Tibial nerve (tissue), 4 donors: ENCODE measurements around the gene UBL4B. TPM values are rescaled to one million over a fixed set of nuclear protein-coding genes. Genes with fewer than 3 reads are reported as not detected.

Experiments used
- DNase-seq, 2 donors: peaks; one replicate each; pipeline ENCODE4 v3.0.0-alpha.2; 2019; ENCODE audit warnings: low spot score in 2 of 2
- H3K27ac ChIP-seq, 4 donors: fragments of 200-600 bp; sonication (generic) in 3 of 4; one replicate each; pipeline ENCODE4 v1.5.1; 2017 to 2019; ENCODE audit warnings: mild to moderate bottlenecking in 1 of 4
- H3K27me3 ChIP-seq, 2 donors: fragments of 200-600 bp; sonication (generic) in 1 of 2; one replicate each; pipeline versions ENCODE4 v1.5.1 to v1.6.0; 2017 to 2019
- H3K36me3 ChIP-seq, 3 donors: fragments of 200-600 bp; sonication (generic); one replicate each; pipeline ENCODE4 v1.5.1; 2018 to 2019
- H3K4me1 ChIP-seq, 4 donors: fragments of 200-600 bp; sonication (generic) in 3 of 4; one replicate each; pipeline ENCODE4 v1.5.1; 2017 to 2019
- H3K4me3 ChIP-seq, 4 donors: fragments of 200-600 bp; sonication (generic) in 3 of 4; one replicate each; pipeline ENCODE4 v1.5.1; 2017 to 2019; ENCODE audit warnings: mild to moderate bottlenecking in 1 of 4, moderate library complexity in 1 of 4
- H3K9me3 ChIP-seq, 4 donors: fragments of 200-600 bp; sonication (generic) in 3 of 4; one replicate each; pipeline ENCODE4 v1.5.1; 2017 to 2019
- EP300 ChIP-seq, 2 donors: sonication (generic); formaldehyde crosslinking; IDR thresholded peaks; one replicate each; pipeline ENCODE4 v1.6.1; 2017; ENCODE audit warnings: antibody characterized with exemption in 2 of 2, mild to moderate bottlenecking in 1 of 2
- POLR2A ChIP-seq, 2 donors: fragments of 450-650 bp; IDR thresholded peaks; one replicate each; pipeline ENCODE4 v1.6.1; 2017; ENCODE audit warnings: antibody characterized with exemption in 2 of 2, mild to moderate bottlenecking in 2 of 2, moderate library complexity in 2 of 2
- WGBS, 2 donors: methylation state at CpG; one replicate each; pipeline ENCODE4 v1.1.5; 2018; 5-methylcytosine and 5-hydroxymethylcytosine counted together
- total RNA-seq, 4 donors: library from RNA; depleted of rRNA; stranded (reverse); fragments of >200 nt; gene quantifications; one replicate each; pipeline ENCODE4 v1.1.0, GENCODE V29; 2016
- TF ChIP-seq, protein P1 (sequence below), 5 experiments: fragments of 200-600 bp in 3 of 5; fragments of 450-650 bp in 2 of 5; sonication (generic) in 3 of 5; IDR thresholded peaks; one replicate each; pipeline ENCODE4 v1.5.1; 2016 to 2019; ENCODE audit warnings: antibody characterized with exemption in 5 of 5, mild to moderate bottlenecking in 3 of 5, moderate library complexity in 2 of 5

UBL4B gene
- total RNA-seq, 4 donors from 2014 or later = 0.42 TPM; not detected in 3

DNA sequence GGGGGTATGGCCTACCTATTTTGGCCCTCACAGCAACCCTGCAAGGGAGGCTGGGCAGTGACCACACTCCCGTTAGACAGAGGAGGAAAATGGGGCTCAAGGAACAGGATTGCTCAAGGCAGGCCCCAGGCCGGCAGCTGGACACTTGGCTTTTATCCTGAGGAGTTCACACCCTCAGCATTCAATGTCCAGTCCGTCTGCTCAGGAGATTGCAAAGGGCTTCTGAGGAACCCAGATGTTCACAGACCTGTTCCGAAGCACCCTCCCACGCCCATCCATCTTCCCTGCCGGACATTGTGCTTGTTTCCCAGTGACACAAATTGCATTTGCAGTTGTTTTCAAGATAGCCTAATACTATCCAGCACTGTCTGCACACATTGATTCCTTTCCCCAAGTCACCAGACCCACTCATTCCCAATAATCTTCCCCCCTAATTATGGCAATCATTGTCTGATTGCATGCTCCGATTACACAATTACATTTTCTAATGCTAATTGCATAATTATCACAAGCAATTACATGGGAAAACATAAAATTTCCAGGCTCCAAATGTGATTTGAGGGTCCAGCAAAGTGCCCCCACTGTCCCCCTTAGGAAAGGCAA is 4.3 kb upstream of the UBL4B start:
- H3K4me1 ChIP-seq = no peaks in the 10 kb centered on the region
- no peaks in the 10 kb centered on the region for H3K36me3 ChIP-seq
- no peak overlapping the region for H3K4me3 ChIP-seq
- WGBS, 2 donors = 61 to 66% methylated on average over 7 of the region's 7 CpGs
- H3K27ac ChIP-seq = no peak overlapping the region
- no peaks in the 10 kb centered on the region for H3K27me3 ChIP-seq
- no peak for DNase-seq
- H3K9me3 ChIP-seq = no peaks in the 10 kb centered on the region
- no peak for TF ChIP-seq POLR2A (IDR thresholded peaks at IDR 0.05)
- TF ChIP-seq EP300 (IDR thresholded peaks at IDR 0.05) = no peak
- TF ChIP-seq, protein P1, sequence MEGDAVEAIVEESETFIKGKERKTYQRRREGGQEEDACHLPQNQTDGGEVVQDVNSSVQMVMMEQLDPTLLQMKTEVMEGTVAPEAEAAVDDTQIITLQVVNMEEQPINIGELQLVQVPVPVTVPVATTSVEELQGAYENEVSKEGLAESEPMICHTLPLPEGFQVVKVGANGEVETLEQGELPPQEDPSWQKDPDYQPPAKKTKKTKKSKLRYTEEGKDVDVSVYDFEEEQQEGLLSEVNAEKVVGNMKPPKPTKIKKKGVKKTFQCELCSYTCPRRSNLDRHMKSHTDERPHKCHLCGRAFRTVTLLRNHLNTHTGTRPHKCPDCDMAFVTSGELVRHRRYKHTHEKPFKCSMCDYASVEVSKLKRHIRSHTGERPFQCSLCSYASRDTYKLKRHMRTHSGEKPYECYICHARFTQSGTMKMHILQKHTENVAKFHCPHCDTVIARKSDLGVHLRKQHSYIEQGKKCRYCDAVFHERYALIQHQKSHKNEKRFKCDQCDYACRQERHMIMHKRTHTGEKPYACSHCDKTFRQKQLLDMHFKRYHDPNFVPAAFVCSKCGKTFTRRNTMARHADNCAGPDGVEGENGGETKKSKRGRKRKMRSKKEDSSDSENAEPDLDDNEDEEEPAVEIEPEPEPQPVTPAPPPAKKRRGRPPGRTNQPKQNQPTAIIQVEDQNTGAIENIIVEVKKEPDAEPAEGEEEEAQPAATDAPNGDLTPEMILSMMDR (IDR thresholded peaks at IDR 0.05) = no peak

DNA sequence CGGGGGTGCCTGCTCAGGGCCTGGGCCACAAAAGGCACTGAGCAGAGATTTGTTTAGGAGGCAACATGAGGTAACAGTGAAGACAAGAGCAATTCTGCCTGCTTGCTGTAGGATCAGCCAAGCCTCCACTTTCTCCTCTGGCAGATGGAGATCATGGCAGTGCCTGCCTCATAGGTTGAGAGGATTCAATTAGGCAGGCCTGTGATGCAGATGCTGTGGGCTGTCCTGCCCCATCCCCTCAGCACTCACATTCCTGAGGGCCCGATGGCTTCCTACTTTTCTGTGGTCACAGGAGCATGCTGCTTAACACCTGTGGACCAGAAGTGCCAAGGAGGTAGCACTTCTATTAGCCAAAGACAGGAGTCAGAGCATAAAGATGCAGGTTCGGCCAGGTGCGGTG is 1.2 kb upstream of the UBL4B start:
- Histone ChIP-seq H3K4me1 (no peaks in the 10 kb centered on the region), H3K36me3 (no peaks in the 10 kb centered on the region), H3K9me3 (no peaks in the 10 kb centered on the region), H3K27me3 (no peaks in the 10 kb centered on the region), H3K27ac (no peak overlapping the region), H3K4me3 (no peak overlapping the region)
- TF ChIP-seq EP300 (IDR thresholded peaks at IDR 0.05) = no peak
- TF ChIP-seq, protein P1 (IDR thresholded peaks at IDR 0.05) = no peak
- no peak for TF ChIP-seq POLR2A (IDR thresholded peaks at IDR 0.05)
- no peak for DNase-seq
- WGBS, 2 donors = 76 to 85% methylated on average over 4 of the region's 4 CpGs

DNA sequence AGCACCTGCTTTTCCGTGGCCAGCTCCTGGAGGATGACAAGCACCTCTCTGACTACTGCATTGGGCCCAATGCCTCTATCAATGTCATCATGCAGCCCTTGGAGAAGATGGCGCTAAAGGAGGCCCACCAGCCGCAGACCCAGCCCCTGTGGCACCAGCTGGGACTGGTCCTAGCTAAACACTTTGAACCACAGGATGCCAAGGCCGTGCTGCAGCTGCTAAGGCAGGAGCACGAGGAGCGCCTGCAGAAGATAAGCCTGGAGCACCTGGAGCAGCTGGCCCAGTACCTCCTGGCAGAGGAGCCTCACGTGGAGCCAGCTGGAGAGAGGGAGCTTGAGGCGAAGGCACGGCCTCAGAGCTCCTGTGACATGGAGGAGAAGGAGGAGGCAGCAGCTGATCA is 413 bp downstream of the UBL4B start:
- no peaks in the 10 kb centered on the region for H3K36me3 ChIP-seq
- H3K9me3 ChIP-seq = no peaks in the 10 kb centered on the region
- H3K4me1 ChIP-seq = no peaks in the 10 kb centered on the region
- no peak for DNase-seq
- TF ChIP-seq, protein P1 (IDR thresholded peaks at IDR 0.05) = no peak
- TF ChIP-seq EP300 (IDR thresholded peaks at IDR 0.05) (no peak), POLR2A (IDR thresholded peaks at IDR 0.05) (no peak)
- H3K27ac ChIP-seq = no peak overlapping the region
- 79 to 83% methylated on average over 9 of the region's 9 CpGs for WGBS, 2 donors
- H3K27me3 ChIP-seq = no peaks in the 10 kb centered on the region
- H3K4me3 ChIP-seq = no peak overlapping the region

DNA sequence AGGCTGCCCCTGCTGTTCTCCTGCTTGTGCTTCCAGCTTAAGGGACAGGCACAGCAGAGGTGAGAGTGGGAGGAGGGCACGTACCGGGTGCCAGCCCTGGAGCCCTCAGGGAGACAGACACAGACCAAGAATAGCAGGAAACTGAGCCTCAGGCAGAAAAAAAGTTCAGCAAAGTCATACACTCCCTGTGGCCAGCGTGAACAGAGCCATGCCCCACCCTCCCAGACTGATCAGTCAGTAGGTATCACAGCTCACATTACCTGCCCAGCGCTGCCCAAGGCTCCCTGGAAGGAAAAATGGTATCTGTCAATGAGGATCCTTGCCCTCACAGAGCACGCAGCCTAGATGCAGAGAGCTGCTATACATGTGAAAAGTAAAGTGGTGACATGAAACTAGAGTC is 1.3 kb downstream of the UBL4B start:
- H3K4me3 ChIP-seq = no peak overlapping the region
- no peak overlapping the region for H3K27ac ChIP-seq
- WGBS, 2 donors = 53 to 66% methylated on average over 5 of the region's 5 CpGs
- H3K9me3 ChIP-seq = no peaks in the 10 kb centered on the region
- no peaks in the 10 kb centered on the region for H3K27me3 ChIP-seq
- DNase-seq = no peak
- H3K36me3 ChIP-seq = no peaks in the 10 kb centered on the region
- H3K4me1 ChIP-seq = no peaks in the 10 kb centered on the region
- TF ChIP-seq EP300 (IDR thresholded peaks at IDR 0.05) (no peak), POLR2A (IDR thresholded peaks at IDR 0.05) (no peak)
- TF ChIP-seq, protein P1 (IDR thresholded peaks at IDR 0.05) = no peak

DNA sequence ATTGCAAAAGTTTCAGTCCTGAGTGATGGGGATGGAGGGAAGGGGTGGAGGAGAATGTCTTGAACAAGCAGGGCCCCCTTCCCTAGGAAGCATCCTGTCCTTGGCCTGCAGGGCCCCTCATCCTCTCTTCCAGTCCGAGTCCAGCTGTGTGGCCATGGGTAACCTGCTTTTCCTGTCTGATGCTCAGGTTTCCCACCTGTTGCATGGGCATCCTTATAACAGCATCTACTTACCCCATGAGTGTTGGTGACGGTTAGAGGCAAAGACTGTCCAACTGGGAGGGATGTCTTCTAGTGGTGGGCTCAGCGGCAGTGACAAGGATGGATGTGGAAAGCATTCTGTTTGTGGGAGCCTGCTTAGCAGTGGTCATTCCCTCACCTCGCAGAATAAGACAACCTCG is 1.9 kb downstream of the UBL4B start:
- Histone ChIP-seq H3K27ac (no peak overlapping the region), H3K27me3 (no peaks in the 10 kb centered on the region), H3K4me3 (no peak overlapping the region), H3K4me1 (no peaks in the 10 kb centered on the region), H3K9me3 (no peaks in the 10 kb centered on the region), H3K36me3 (no peaks in the 10 kb centered on the region)
- 73 to 77% methylated on average over 5 of the region's 5 CpGs for WGBS, 2 donors
- no peak for TF ChIP-seq POLR2A (IDR thresholded peaks at IDR 0.05)
- TF ChIP-seq EP300 (IDR thresholded peaks at IDR 0.05) = no peak
- TF ChIP-seq, protein P1 (IDR thresholded peaks at IDR 0.05) = no peak
- DNase-seq = no peak
